Stimulated activated effector memory CD8-positive, alpha-beta T cell treated with anti-CD3 and anti-CD28 coated beads, Interleukin-12 subunit alpha, Interleukin-12 subunit beta, amount 100 ng/mL, for 72 hours (primary cell): ENCODE measurements around the gene LEMD1.
"Not testable (repeated sequence)": the region's sequence is repeated elsewhere in the genome, so short reads cannot be mapped to it uniquely, and the experiment has no call there.

Source experiments
- ATAC-seq: fragments of 150-1000 bp; cut with Tn5 transposase; 2 replicates; pipeline ENCODE4 v1.10.0; 2021
- DNase-seq, 2 donors: peaks; one replicate each; pipeline ENCODE4 v3.0.0; 2021 to 2022; ENCODE audit warnings: low spot score in 2 of 2
- H3K27ac Mint-ChIP-seq: one replicate; pipeline ENCODE4 v1.8.0; 2022; ENCODE audit warnings: mild to moderate bottlenecking, mixed read lengths
- H3K36me3 Mint-ChIP-seq: one replicate; pipeline ENCODE4 v1.8.0; 2022; ENCODE audit warnings: mild to moderate bottlenecking, mixed read lengths
- H3K4me1 Mint-ChIP-seq: one replicate; pipeline ENCODE4 v1.8.0; 2022; ENCODE audit warnings: mixed read lengths
- H3K4me3 Mint-ChIP-seq: one replicate; pipeline ENCODE4 v1.8.0; 2022; ENCODE audit warnings: mild to moderate bottlenecking, mixed read lengths
- H3K9me3 Mint-ChIP-seq: one replicate; pipeline ENCODE4 v1.8.0; 2022; ENCODE audit warnings: mixed read lengths

Gene LEMD1

DNA sequence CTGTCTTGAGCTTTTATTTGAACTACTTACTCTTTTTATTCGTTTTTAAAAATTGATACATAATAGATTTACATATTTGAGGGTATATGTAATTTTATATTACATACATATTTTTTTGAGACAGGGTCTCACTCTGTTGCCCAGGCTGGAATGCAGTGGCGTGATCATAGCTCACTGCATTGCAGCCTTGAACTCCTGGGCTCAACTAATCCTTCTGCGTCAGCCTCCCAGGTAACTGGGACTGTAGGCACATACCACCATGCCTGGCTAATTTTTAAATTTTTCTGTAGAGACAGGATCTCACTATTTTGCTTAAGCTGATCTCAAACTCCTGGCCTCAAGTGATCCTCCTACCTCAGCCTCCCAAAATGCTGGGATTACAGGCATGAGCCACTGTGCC lies 38.9 kb downstream of the LEMD1 start:
- H3K4me3 Mint-ChIP-seq, H3K9me3 Mint-ChIP-seq, ATAC-seq, H3K27ac Mint-ChIP-seq, H3K36me3 Mint-ChIP-seq, DNase-seq, H3K4me1 Mint-ChIP-seq: not testable (repeated sequence)

DNA sequence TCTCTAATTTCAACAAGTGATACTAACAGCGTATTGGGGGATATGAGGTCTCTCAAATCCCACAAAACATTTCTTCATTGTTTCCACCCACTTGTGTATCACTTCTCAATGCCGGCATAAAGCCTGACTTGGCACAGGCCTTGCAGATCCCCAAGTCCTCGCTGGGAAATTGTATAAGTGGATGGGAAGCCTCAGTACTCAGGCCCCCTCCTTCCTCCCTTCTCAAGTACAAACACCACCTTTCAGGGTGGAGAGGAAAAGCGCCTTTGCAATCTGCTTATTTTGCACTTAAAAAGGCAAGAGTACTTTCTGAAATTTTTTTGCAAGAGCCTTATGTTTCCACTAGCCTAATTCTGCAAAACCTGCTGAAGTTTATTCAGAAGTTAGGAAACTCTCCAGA lies 39.3 kb downstream of the LEMD1 start:
- Mint-ChIP-seq H3K27ac (no peak overlapping the region), H3K4me3 (no peak overlapping the region), H3K4me1 (no peaks in the 10 kb centered on the region), H3K36me3 (no peaks in the 10 kb centered on the region), H3K9me3 (no peaks in the 10 kb centered on the region)
- DNase-seq (peak in 1 of 2 donors; percentile 25), ATAC-seq (no peak)

DNA sequence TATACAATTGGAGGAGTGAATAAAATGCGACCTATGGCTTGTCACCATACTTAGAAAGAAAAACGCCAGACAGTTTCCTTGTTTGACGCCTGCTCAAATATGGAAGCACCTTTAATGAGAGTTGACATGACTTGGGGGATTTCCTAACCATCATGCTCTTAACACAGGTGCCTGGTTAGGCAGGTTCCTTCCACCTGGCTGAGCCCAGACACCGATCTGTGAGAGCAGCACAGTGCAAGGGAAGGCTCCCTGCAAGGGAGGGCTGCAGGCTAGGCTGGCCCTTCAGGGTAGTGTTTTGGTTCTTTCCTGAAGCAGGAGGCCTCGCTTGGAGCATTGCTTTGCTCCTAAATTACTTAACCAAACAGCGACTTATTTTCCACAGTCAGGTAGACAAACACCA lies 40.6 kb downstream of the LEMD1 start:
- Mint-ChIP-seq H3K9me3 (no peaks in the 10 kb centered on the region), H3K36me3 (no peaks in the 10 kb centered on the region), H3K27ac (no peak overlapping the region), H3K4me3 (no peak overlapping the region), H3K4me1 (peaks cover 7% of the 10 kb centered on the region)
- ATAC-seq (no peak), DNase-seq (no peak)

DNA sequence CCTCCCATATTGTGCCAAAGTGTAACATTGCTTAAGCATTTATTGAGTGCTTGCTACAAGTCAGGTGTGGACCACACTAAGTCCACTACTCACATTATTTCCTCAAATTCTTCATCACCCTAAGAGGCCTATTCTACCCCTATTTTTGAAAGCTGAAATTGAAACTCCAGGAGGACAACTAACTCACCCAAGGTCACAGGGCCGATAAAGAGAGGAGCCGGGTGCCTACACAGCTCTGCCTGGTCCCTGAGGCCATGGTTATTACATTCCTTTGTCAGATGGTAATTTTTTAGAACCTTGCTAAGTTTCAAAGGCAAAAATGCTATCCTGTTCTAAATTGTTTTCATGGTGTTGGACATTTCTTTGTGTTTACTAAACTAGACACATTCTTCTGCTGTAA lies 41.0 kb downstream of the LEMD1 start:
- no peak overlapping the region for H3K4me3 Mint-ChIP-seq
- no peaks in the 10 kb centered on the region for H3K36me3 Mint-ChIP-seq
- H3K4me1 Mint-ChIP-seq: peaks cover 11% of the 10 kb centered on the region
- H3K27ac Mint-ChIP-seq: no peak overlapping the region
- H3K9me3 Mint-ChIP-seq: no peaks in the 10 kb centered on the region
- ATAC-seq: no peak
- DNase-seq: no peak

DNA sequence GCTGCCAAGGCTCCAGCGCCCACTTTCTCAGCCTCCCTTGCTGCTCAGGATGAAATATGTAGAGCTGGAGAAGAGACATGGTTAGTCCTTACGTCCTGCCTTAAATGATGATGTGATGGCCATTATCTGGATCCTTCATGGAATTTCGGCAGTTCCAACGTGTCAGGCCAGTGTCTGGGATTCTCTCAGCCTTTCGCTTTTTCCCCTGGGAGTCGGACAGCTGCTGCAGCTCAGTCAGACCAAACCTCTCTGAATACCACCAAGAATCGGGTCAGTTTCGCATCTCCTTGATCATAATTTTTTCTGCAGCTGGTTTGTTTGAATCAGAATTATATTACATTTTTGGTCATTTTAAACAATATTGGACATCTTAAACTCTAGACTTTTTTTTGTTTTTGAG lies 42.8 kb downstream of the LEMD1 start:
- Mint-ChIP-seq H3K36me3 (no peaks in the 10 kb centered on the region), H3K9me3 (no peaks in the 10 kb centered on the region), H3K27ac (no peak overlapping the region), H3K4me3 (no peak overlapping the region), H3K4me1 (peaks cover 18% of the 10 kb centered on the region)
- DNase-seq: no peak
- ATAC-seq: no peak

DNA sequence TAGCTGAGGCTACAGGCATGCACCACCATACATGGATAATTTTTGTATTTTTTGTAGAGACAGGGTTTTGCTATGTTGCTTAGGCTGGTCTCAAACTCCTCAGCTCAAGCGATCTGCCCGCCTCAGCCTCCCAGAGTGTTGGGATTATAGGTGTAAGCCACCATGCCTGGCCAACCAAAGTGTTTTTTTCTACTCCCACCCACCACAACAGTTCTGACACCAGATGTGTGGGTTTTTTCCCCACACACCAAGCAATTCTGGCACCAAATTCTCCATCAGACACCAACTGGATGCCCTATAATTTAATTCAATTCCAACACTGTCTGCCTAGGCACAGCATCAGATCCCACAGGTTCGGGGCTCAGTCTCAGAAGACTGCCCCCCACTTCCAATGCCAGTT lies 44.5 kb downstream of the LEMD1 start:
- H3K4me1 Mint-ChIP-seq: peaks cover 28% of the 10 kb centered on the region
- no peaks in the 10 kb centered on the region for H3K36me3 Mint-ChIP-seq
- ATAC-seq (no peak), DNase-seq (no peak)
- H3K27ac Mint-ChIP-seq: no peak overlapping the region
- no peaks in the 10 kb centered on the region for H3K9me3 Mint-ChIP-seq
- no peak overlapping the region for H3K4me3 Mint-ChIP-seq

DNA sequence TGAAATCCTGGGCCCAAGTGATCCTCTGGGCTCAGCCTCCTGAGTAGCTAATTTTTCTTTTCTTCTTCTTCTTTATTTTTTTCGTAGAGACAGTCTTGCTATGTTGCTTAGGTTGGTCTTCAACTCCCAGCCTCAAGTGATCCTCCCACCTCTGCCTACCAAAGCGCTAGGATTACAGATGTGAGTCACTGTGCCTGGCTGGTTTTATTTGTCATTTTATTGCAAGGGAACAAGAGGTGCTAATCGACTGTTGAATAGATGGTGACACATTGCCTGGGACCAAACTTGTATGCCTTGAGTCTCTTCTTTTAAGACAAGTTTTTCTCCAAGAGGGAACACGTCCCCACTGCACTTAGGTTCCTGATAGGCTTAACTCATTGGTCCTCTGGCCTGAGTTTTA lies 45.1 kb downstream of the LEMD1 start:
- H3K4me3 Mint-ChIP-seq: no peak overlapping the region
- peaks cover 28% of the 10 kb centered on the region for H3K4me1 Mint-ChIP-seq
- ATAC-seq (peak; percentile 46), DNase-seq (no peak)
- no peaks in the 10 kb centered on the region for H3K36me3 Mint-ChIP-seq
- H3K27ac Mint-ChIP-seq: no peak overlapping the region
- no peaks in the 10 kb centered on the region for H3K9me3 Mint-ChIP-seq

DNA sequence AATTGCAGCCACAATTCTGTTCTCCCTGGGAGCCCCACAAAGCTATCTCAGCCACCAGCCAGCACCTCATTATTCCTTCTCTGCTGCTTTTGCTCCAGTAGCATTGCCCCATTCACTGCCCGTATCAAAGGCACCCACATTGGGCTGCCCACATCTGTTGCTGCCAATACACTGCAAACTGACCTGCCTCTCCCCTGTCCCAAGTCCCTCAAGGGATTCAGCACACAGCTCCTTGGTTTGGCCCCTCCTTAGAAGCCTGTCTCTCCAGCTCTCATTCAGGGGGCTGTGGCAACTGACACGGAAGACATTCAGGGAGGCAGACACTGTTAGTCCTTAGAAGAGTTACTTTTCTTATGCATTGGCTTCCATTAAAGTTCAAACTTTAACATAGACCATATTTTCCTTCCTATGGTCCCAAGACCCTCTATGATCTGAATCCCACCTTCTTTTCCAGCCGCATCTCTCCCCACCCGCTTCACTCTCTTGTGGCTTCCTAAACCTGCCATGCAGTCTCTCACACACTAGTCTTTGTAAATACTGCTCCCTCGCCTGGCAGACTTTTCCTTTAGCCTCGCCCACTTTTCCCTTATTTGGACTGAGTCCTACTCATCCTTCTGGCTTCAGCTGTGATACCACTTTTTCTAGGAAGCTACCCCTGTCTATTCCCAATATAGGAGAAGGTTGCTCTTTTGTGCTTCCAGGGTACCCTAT lies 45.9 kb downstream of the LEMD1 start:
- DNase-seq: no peak
- Mint-ChIP-seq H3K36me3 (no peaks in the 10 kb centered on the region), H3K27ac (no peak overlapping the region), H3K4me1 (peaks cover 28% of the 10 kb centered on the region), H3K4me3 (no peak overlapping the region), H3K9me3 (no peaks in the 10 kb centered on the region)
- no peak for ATAC-seq

DNA sequence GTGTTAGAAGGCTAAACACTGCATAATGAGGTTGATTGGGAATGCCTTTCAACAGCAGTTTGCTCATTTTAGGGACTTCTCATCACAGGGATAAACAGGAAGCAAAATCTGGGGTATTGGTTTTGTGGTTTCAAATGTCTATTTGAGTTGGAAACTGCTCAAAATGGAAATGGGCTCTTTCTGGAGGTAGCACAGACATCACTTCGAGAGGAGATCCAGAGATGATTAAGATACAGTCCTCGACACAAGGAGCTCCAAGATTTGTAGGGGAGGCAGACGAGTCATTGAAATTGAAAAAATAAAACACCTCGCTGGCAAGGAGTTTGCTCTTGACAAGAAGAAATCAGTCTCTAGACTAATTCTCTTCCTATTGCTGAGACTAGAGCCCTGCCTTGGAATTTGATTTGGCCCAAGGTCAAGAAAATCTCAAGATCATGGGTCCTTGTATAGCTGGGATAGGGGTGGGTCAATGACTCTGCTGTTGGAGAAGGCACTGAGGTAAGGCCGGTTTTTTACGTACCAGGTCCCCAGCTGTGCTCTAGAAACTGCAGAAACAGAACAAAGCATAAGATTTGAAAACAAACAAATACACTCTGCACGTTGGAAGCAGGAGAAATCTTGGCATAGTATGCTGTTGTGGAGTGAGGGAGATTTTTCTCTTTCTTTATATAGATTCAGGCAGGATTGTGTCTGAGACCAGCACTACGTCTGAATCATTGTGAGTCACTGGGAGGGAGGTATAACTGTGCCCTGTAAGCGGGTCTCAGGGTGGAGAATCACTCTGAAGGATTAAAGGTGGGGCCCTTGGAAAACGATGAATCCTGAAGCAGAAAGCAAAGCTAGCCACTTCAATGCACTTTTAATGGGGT lies 47.4 kb downstream of the LEMD1 start:
- Mint-ChIP-seq H3K27ac (no peak overlapping the region), H3K4me1 (peaks cover 28% of the 10 kb centered on the region), H3K4me3 (no peak overlapping the region), H3K36me3 (no peaks in the 10 kb centered on the region), H3K9me3 (no peaks in the 10 kb centered on the region)
- DNase-seq (no peak), ATAC-seq (peak; percentile 68)

DNA sequence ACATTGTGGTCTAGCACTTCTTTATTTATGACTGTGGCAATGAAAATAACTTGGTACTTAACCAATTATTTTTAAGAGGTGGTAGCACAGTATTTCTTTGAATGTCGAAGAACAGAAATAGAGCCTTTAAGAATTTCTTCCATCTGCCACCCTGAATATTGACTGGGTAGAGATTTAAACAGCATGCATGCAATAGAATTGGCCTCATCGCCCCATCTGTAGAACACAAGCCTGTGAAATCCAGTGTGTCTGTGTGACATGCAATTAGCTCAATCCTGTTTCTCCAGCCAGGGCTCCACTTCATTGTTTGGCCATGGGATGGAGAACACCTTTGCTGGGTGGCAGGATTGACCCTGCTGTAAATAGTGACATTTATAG lies 48.1 kb downstream of the LEMD1 start:
- no peak overlapping the region for H3K4me3 Mint-ChIP-seq
- H3K36me3 Mint-ChIP-seq: no peaks in the 10 kb centered on the region
- H3K27ac Mint-ChIP-seq: no peak overlapping the region
- DNase-seq (no peak), ATAC-seq (no peak)
- no peaks in the 10 kb centered on the region for H3K9me3 Mint-ChIP-seq
- peaks cover 28% of the 10 kb centered on the region for H3K4me1 Mint-ChIP-seq

DNA sequence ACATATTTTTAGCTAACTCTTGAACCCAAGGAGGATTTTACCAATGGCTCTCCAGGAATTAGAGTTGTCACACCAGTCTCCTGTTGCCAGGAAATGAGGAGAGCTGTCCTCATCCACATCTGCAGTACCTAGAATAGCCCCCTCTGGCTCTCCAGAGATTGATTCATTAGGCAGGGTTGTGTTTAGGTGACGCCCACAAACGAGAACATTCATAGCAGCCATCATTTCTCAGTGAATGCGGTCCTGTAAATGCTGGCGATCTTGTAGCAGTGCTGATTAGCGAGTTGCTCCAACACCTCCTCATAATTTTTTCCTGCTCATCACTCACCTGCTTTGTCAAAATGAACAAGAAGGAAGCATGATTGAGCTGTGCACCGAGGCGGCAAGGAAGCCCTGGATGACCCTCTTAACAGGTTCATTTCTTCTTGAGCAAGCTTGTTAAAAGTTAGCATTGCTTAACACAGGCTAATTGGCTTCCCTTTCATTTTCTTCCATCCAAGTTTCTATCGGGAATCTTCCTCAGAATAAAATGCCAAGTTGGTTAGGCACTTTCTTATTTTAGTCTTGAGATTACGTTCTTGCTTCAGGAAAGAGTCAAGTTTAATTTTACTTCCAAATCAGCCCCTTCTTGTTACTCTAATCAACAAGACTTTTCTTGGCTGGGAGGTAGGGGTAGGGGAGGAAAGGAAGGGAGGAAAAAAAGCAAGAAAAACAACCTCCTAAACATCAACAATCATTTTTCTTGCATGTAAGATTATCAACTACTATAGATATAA lies 48.6 kb downstream of the LEMD1 start:
- no peak for ATAC-seq
- Mint-ChIP-seq H3K4me3 (no peak overlapping the region), H3K27ac (no peak overlapping the region)

DNA sequence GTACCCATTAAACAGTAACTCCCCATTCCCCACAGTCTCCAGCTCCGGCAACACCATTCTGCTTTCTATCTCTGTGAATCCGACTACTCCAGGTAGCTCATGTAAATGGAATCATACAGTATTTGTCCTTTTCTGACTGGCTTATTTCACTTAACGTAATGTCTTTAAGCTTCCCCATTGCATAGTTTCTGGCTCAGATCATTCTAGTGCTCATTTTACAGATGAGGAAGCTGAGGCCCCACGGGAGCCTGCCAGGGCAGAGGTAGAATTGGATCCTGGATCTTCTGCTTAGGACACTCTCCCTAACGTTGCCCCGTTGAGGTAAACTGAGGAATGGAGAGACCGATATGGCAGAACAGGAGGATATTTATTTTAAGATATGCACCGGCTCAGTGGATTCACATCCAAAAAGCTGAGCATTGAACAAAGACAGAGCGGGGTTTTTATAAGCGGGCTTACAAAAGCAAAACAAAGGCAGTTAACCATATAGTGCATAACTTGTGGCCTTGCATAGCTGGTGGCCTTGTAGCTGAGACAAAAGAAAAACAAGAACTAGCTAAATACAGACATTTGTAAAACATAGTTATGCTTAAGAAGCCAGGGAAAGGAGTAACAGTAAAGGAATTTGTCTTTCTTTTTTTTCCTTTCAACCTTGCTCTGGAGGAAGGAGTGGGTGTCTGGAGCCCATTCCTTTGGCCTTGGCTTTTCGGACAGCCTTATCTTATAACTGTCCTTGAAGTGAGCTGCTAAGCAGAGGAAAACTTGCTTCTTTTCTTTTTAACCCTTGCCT lies 49.8 kb downstream of the LEMD1 start:
- H3K4me1 Mint-ChIP-seq: peaks cover 28% of the 10 kb centered on the region
- DNase-seq: no peak
- no peaks in the 10 kb centered on the region for H3K9me3 Mint-ChIP-seq
- H3K27ac Mint-ChIP-seq: no peak overlapping the region
- H3K4me3 Mint-ChIP-seq: no peak overlapping the region
- no peaks in the 10 kb centered on the region for H3K36me3 Mint-ChIP-seq
- ATAC-seq: no peak

More for the DNA sequence above, 48.6 kb downstream of the LEMD1 start:
- Mint-ChIP-seq H3K4me1 (peaks cover 28% of the 10 kb centered on the region), H3K9me3 (no peaks in the 10 kb centered on the region), H3K36me3 (no peaks in the 10 kb centered on the region)
- no peak for DNase-seq

DNA sequence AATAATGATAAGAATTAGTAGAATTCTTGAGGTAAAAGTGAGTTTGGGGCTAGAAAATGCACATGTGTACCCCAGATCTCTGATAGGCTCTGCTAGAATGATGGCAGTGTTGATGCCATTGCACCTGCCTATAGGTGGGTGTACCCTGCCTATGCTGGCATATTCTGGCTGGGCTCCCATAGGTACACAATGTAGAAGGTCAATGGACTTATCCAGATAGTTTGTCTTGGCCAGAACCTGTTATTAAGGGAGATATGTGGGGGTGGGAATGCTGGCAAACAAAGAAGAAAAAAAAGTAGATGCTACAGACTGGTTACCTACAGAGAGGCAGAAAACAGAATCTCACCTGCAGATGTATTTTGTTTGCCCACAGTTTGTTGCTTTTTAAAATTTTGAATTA lies 51.1 kb downstream of the LEMD1 start:
- H3K9me3 Mint-ChIP-seq: no peaks in the 10 kb centered on the region
- ATAC-seq (no peak), DNase-seq (no peak)
- H3K4me1 Mint-ChIP-seq: peaks cover 16% of the 10 kb centered on the region
- H3K36me3 Mint-ChIP-seq: no peaks in the 10 kb centered on the region
- no peak overlapping the region for H3K4me3 Mint-ChIP-seq
- no peak overlapping the region for H3K27ac Mint-ChIP-seq

DNA sequence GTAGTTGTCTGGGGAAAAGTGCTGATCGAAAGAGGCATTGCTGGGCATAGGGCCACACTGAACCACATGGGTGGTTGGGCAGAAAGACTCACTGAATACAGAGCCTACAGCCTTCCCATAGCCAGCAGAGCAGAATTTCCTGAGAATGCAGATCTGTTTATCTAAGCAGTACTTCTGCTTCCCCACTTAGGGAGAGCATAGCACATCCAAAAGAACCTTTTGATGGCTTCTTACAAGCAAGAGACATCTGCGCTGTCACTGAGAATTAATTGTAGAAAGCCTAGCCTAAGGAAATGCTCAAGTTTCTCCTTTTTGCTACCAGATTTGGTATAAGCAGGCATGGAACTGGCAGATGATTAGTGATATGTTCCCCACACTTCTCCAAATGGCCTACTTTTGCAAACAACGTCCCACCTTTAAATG lies 52.1 kb downstream of the LEMD1 start:
- Mint-ChIP-seq H3K4me1 (peaks cover 15% of the 10 kb centered on the region), H3K4me3 (no peak overlapping the region), H3K27ac (no peak overlapping the region), H3K9me3 (no peaks in the 10 kb centered on the region), H3K36me3 (no peaks in the 10 kb centered on the region)
- DNase-seq (no peak), ATAC-seq (no peak)

DNA sequence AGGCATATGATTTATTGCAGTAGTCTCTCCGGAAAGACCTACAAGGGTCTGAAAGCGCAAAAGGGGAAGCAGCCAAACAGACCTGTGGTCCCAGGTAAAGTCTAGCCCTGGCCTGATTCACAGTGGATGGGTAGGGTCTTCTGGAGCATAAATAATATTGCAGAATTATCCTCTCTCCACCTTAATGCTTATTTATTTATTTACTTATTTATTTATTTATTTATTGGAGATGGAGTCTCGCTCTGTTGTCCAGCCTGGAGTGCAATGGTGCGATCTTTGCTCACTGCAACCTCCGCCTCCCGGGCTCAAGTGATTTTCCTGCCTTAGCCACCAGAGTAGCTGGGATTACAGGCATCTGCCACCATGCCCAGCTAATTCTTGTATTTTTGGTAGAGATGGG lies 53.4 kb downstream of the LEMD1 start:
- H3K27ac Mint-ChIP-seq: no peak overlapping the region
- H3K9me3 Mint-ChIP-seq: no peaks in the 10 kb centered on the region
- H3K36me3 Mint-ChIP-seq: no peaks in the 10 kb centered on the region
- no peak overlapping the region for H3K4me3 Mint-ChIP-seq
- no peak for DNase-seq
- ATAC-seq: no peak
- peaks cover 4% of the 10 kb centered on the region for H3K4me1 Mint-ChIP-seq
